SK-N-MC (cell line): Measurements from ENCODE around the gene TSPYL1.

Experiments used
- EZH2 ChIP-seq: fragments of 200-600 bp; sonication (generic); IDR thresholded peaks from one replicate; pipeline ENCODE4 v1.6.1; 2017; ENCODE audit warnings: antibody characterized with exemption
- POLR2AphosphoS5 ChIP-seq: IDR thresholded peaks from 2 replicates; pipeline ENCODE4 v1.6.1; 2012; ENCODE audit warnings: mild to moderate bottlenecking, low read depth, low read length, borderline replicate concordance

GRCh38 chr6:116307633-116308032, 27.9 kb upstream of the TSPYL1 start:
- TF ChIP-seq POLR2AphosphoS5 (no peak), EZH2 (no peak)
